ENCODE measurements around the gene EMB. TPM values are rescaled to one million over a fixed set of nuclear protein-coding genes. Genes with fewer than 3 reads are reported as not detected.
"Not testable (repeated sequence)": the region's sequence is repeated elsewhere in the genome, so short reads cannot be mapped to it uniquely, and the experiment has no call there.

EMB gene
- total and polyA plus RNA-seq, 4 donors: 7.6 to 25.1 (median 16.9) TPM

- no peak overlapping the region for H3K9ac ChIP-seq (ENCODE audit: insufficient read depth in 1 of 2, low read length in 2 of 2)
- H3K27ac ChIP-seq (ENCODE audit: low read depth in 1 of 2, low read length in 1 of 2): no peak overlapping the region
- H3K27me3 ChIP-seq (ENCODE audit: control insufficient read depth in 3 of 3, insufficient read depth in 3 of 3, low read length in 2 of 3): no peaks in the 10 kb centered on the region
- peaks cover 0 to 2% (median 0%) of the 10 kb centered on the region in 4 donors for H3K9me3 ChIP-seq (ENCODE audit: control insufficient read depth in 4 of 4, insufficient read depth in 3 of 4, low read length in 3 of 4)
- H3K4me3 ChIP-seq: no peak overlapping the region
- 35 to 56% methylated on average over 4 of the region's 4 CpGs for WGBS, 2 donors
- no peak for ATAC-seq (ENCODE audit: insufficient read depth, low FRiP score)
- no peaks in the 10 kb centered on the region for H3K36me3 ChIP-seq (ENCODE audit: control insufficient read depth in 4 of 4, insufficient read depth in 4 of 4, low read length in 4 of 4)
- no peak for DNase-seq
- TF ChIP-seq CTCF (IDR thresholded peaks at IDR 0.05; ENCODE audit: control extremely low read depth, extremely low read depth): no peak
- no peaks in the 10 kb centered on the region for H3K4me1 ChIP-seq (ENCODE audit: control insufficient read depth in 5 of 5, insufficient read depth in 5 of 5, low read length in 5 of 5)
Observed at GRCh38 chr5:50415912-50416311, 25.2 kb downstream of the EMB start.

GRCh38 chr5:50410932-50411331, 30.2 kb downstream of the EMB start:
- H3K9me3 ChIP-seq (ENCODE audit: control insufficient read depth in 4 of 4, insufficient read depth in 3 of 4, low read length in 3 of 4); H3K27ac ChIP-seq (ENCODE audit: low read depth in 1 of 2, low read length in 1 of 2); H3K9ac ChIP-seq (ENCODE audit: insufficient read depth in 1 of 2, low read length in 2 of 2); H3K4me3 ChIP-seq; ATAC-seq (ENCODE audit: insufficient read depth, low FRiP score); DNase-seq; H3K27me3 ChIP-seq (ENCODE audit: control insufficient read depth in 3 of 3, insufficient read depth in 3 of 3, low read length in 2 of 3); H3K4me1 ChIP-seq (ENCODE audit: control insufficient read depth in 5 of 5, insufficient read depth in 5 of 5, low read length in 5 of 5); H3K36me3 ChIP-seq (ENCODE audit: control insufficient read depth in 4 of 4, insufficient read depth in 4 of 4, low read length in 4 of 4): not testable (repeated sequence)

GRCh38 chr5:50406877-50407276, 34.2 kb downstream of the EMB start:
- DNase-seq: no peak
- no peak for ATAC-seq (ENCODE audit: insufficient read depth, low FRiP score)
- Histone ChIP-seq H3K9me3 (ENCODE audit: control insufficient read depth in 4 of 4, insufficient read depth in 3 of 4, low read length in 3 of 4) (no peaks in the 10 kb centered on the region), H3K36me3 (ENCODE audit: control insufficient read depth in 4 of 4, insufficient read depth in 4 of 4, low read length in 4 of 4) (no peaks in the 10 kb centered on the region), H3K4me1 (ENCODE audit: control insufficient read depth in 5 of 5, insufficient read depth in 5 of 5, low read length in 5 of 5) (no peaks in the 10 kb centered on the region), H3K27ac (ENCODE audit: low read depth in 1 of 2, low read length in 1 of 2) (no peak overlapping the region), H3K9ac (ENCODE audit: insufficient read depth in 1 of 2, low read length in 2 of 2) (no peak overlapping the region), H3K27me3 (ENCODE audit: control insufficient read depth in 3 of 3, insufficient read depth in 3 of 3, low read length in 2 of 3) (no peaks in the 10 kb centered on the region), H3K4me3 (no peak overlapping the region)
- no peak for TF ChIP-seq CTCF (IDR thresholded peaks at IDR 0.05; ENCODE audit: control extremely low read depth, extremely low read depth)
- 44 to 64% methylated on average over 1 of the region's 1 CpG for WGBS, 2 donors

GRCh38 chr5:50401336-50401735, 39.8 kb downstream of the EMB start:
- DNase-seq (no peak), ATAC-seq (ENCODE audit: insufficient read depth, low FRiP score) (no peak)
- Histone ChIP-seq H3K9me3 (ENCODE audit: control insufficient read depth in 4 of 4, insufficient read depth in 3 of 4, low read length in 3 of 4) (no peaks in the 10 kb centered on the region), H3K36me3 (ENCODE audit: control insufficient read depth in 4 of 4, insufficient read depth in 4 of 4, low read length in 4 of 4) (no peaks in the 10 kb centered on the region), H3K4me3 (no peak overlapping the region), H3K4me1 (ENCODE audit: control insufficient read depth in 5 of 5, insufficient read depth in 5 of 5, low read length in 5 of 5) (no peaks in the 10 kb centered on the region), H3K9ac (ENCODE audit: insufficient read depth in 1 of 2, low read length in 2 of 2) (no peak overlapping the region), H3K27me3 (ENCODE audit: control insufficient read depth in 3 of 3, insufficient read depth in 3 of 3, low read length in 2 of 3) (no peaks in the 10 kb centered on the region), H3K27ac (ENCODE audit: low read depth in 1 of 2, low read length in 1 of 2) (no peak overlapping the region)
- 66 to 78% methylated on average over 3 of the region's 3 CpGs for WGBS, 2 donors
- TF ChIP-seq CTCF (IDR thresholded peaks at IDR 0.05; ENCODE audit: control extremely low read depth, extremely low read depth): no peak

GRCh38 chr5:50393925-50394609, 47.0 kb downstream of the EMB start:
- not testable (repeated sequence) for H3K36me3 ChIP-seq (ENCODE audit: control insufficient read depth in 4 of 4, insufficient read depth in 4 of 4, low read length in 4 of 4); H3K4me3 ChIP-seq; DNase-seq; H3K9ac ChIP-seq (ENCODE audit: insufficient read depth in 1 of 2, low read length in 2 of 2); H3K9me3 ChIP-seq (ENCODE audit: control insufficient read depth in 4 of 4, insufficient read depth in 3 of 4, low read length in 3 of 4); ATAC-seq (ENCODE audit: insufficient read depth, low FRiP score); H3K27me3 ChIP-seq (ENCODE audit: control insufficient read depth in 3 of 3, insufficient read depth in 3 of 3, low read length in 2 of 3); H3K27ac ChIP-seq (ENCODE audit: low read depth in 1 of 2, low read length in 1 of 2); H3K4me1 ChIP-seq (ENCODE audit: control insufficient read depth in 5 of 5, insufficient read depth in 5 of 5, low read length in 5 of 5)
- 71 to 88% methylated on average over 2 of the region's 2 CpGs for WGBS, 2 donors

GRCh38 chr5:50392289-50392688, 48.8 kb downstream of the EMB start:
- not testable (repeated sequence) for H3K27me3 ChIP-seq (ENCODE audit: control insufficient read depth in 3 of 3, insufficient read depth in 3 of 3, low read length in 2 of 3); H3K27ac ChIP-seq (ENCODE audit: low read depth in 1 of 2, low read length in 1 of 2); DNase-seq; H3K9me3 ChIP-seq (ENCODE audit: control insufficient read depth in 4 of 4, insufficient read depth in 3 of 4, low read length in 3 of 4); H3K9ac ChIP-seq (ENCODE audit: insufficient read depth in 1 of 2, low read length in 2 of 2); ATAC-seq (ENCODE audit: insufficient read depth, low FRiP score); H3K36me3 ChIP-seq (ENCODE audit: control insufficient read depth in 4 of 4, insufficient read depth in 4 of 4, low read length in 4 of 4); H3K4me1 ChIP-seq (ENCODE audit: control insufficient read depth in 5 of 5, insufficient read depth in 5 of 5, low read length in 5 of 5); H3K4me3 ChIP-seq
- WGBS, 2 donors: 79 to 89% methylated on average over 3 of the region's 3 CpGs

Data from lung (tissue), 12 donors.